NCI-H2029 treated with DMSO at 0.1 percent for 48 hours (cell line): ENCODE results near the gene ACE.
A peak's percentile ranks its signal among the peaks of the same experiment; 100 is the strongest.

ENCODE experiments used
- DNase-seq: peaks from one replicate; lab custom pipeline; 2025; lab: John Stamatoyannopoulos, UW

The ACE gene

DNA sequence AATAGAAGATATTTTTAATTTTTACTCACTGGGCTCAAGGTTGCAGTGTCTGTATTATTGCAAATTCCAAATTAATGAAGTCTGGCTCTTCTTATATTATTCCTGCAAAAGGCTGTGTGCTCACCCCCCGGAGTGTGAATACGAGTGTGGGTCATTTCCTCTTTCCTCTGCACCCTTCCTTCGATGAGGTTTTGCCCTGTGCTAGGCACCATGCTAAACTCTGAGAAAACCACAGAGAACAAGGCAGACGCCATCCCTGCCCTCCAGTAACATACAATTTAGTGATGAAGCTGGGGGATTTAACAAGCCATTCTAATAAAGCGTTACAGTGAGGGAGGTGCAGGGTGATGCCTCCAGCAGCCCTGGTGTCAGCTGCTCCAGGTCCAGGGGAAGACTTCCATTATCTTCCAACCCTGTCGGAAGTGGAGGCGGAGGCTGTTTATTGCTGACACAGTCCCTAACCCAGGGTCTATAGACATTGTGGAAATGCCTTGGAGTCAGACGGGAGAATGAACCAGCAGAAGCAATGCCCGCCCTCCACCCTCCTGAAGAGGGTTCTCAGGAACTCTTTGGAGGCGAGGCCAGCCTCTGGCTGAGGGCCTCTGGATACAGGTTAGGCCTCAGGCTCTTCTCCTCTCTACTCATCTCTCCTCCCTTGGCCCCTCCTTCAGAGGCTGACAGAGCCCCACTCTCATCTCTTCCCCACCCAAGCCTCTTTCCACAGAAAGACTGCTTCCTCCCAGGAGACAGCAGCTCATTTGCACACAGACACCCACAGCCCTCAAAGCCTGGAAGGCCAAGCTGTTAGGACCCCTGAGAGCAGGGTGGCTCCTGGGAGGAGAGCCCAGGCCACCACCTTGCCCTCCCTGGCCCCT is 2.0 kb upstream of the ACE start:
- no peak for DNase-seq

DNA sequence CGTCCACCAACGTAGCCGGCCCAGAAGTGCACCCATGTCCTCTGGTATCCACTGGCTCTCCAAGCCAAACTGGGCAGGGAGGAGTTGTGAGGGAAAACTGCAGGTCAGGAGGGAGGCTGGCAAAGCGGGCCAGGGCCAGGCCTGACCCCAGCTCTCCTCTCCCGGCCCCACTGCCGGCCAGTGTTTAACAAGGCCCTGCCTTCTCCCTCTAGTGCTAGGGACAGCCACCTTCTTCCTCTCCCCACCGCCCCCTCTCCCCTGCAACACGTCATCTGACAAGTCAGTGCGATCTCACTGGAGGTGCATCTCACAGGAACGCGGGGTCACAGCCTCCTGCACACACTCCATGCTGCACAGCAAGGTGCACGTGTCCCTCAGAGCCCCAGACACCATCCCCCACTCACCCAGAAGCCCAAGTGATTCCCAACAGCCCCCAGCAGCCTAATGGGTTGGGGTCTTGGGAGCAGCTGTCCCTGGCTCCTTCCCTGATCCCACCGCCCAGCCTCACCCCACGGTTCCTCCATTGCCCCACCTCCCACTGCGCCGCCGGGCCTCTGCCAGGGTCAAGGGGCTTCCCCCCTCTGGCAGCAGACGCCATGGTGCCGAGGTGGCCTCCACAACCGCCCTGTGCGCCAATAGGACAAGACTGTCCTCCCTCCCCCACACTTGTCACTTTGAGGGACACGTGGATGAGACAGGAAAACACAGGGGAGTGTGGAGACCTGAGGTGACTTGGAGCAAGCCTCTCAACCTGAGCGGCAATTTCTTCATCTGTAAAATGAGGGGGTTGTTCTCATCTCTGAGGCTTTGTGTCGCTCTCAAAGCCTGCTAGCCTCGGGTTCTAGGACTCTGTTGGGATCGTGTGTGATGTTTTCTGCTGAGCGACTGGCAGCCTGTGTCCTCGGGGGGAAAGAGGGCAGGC is 1.1 kb upstream of the ACE start:
- no peak for DNase-seq

DNA sequence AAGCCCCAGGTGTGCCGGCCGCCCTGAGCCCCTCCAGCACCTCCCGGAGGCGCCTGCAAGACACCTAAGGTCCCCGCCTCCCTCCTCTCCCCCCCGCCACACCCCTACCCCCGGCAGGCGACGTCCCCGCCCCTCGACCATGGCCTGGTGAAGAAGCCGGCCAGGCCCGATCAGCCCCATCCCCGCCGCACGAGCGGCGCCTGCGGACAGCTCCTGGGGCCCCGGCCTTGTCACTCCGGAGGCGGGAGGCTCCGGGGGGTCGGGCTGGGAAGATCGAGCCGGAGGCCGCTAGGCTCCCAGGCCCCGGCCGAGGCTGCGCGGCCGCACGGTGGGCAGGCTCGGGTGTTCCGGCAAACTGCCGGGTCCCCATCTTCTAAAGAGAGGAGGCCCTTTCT is 405 bp upstream of the ACE start:
- no peak for DNase-seq

DNA sequence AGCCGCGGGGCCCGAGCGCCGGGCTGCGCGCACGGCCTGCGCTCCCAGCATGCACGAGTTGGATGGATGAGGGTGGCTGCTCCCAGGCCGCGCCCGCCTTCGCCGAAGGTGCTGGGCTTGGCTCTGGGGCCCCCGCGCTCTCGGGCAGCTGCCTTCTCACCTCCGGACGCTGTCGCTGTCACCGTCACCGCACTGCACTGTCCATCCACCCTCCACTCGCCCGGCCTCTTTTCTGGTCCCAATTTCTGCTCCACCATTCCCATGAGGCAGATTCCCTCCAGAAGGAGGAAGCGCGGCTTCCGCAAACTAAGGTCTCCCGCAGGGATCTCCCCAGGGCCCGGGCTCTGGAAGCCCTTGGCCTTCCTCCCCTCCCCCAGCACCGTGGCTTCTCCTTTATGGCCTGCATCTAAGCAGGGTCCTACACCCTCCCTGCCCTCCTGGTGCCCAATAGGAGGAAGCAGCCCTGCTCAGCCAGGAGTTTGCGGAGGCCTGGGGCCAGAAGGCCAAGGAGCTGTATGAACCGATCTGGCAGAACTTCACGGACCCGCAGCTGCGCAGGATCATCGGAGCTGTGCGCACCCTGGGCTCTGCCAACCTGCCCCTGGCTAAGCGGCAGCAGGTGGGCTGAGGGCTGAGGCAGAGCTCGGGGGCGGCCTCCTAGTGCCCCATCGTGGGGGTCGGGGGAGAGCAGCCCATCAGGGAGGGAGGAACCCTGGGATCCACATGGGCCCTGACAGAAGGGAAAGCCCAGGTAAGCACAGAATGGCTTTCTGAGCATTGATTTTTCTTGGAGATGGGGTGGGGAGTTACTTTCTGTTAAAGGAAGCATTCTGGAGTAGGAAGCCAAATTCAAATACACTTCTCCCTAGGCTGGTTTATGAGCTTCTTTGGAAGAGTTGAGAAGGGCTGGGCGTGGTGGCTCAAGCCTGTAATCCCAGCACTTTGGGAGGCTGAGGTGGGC is 899 bp downstream of the ACE start:
- no peak for DNase-seq

DNA sequence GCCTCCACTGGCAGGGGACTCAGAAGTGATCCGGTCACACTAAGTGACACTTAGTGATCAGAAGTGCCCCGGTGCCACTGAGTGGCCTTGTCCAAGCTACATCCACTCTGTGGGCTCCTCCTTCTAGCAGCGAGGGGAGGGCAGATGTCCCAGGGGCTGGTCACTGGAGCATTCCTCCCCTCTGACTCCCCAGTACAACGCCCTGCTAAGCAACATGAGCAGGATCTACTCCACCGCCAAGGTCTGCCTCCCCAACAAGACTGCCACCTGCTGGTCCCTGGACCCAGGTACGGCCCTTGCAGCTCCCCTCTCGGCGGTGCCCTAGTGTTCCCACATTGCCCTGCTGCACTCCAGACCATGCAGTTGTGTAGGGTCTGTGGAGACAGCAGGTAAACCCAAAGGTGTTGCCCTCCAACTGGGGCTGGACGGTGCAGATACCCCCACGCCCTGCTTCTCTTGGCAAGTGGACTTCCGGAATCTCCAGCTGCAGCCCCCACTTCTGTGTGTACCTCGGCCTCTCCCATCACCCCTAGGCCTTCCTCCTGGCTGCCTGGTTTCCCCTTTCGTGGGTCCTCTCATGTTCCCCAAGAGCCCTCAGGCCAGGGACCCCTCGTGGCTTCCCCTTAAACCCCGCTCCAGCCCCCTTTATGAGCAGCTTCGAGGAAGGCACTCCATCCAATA is 2.1 kb downstream of the ACE start:
- no peak for DNase-seq

DNA sequence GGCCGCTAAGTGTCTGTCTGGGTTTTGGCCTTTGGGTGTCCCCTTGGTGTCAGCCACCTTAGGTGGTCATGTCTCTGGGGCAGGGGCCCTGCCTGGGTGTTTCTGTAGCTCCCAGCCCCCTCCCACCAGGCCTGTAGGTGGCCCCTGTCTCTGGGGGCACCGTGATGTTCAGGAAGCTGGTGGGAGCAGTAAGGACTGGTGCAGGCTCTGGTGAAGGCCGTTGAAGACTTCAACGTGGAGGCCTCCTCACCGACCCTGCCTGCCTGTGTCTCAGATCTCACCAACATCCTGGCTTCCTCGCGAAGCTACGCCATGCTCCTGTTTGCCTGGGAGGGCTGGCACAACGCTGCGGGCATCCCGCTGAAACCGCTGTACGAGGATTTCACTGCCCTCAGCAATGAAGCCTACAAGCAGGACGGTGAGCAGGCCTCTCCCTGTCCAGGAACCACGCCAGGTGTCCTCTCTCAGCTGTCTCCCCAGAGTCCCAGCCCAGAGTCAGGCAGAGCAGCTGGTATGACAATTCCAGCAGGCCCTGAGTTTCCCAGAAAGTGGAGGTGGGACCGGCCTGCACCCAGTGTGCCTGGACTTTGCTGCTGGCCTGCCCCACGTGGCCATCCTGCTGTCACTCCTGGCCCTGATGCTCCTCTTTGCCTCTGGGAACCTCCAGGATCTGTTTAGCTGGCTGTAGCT is 2.8 kb downstream of the ACE start:
- no peak for DNase-seq

DNA sequence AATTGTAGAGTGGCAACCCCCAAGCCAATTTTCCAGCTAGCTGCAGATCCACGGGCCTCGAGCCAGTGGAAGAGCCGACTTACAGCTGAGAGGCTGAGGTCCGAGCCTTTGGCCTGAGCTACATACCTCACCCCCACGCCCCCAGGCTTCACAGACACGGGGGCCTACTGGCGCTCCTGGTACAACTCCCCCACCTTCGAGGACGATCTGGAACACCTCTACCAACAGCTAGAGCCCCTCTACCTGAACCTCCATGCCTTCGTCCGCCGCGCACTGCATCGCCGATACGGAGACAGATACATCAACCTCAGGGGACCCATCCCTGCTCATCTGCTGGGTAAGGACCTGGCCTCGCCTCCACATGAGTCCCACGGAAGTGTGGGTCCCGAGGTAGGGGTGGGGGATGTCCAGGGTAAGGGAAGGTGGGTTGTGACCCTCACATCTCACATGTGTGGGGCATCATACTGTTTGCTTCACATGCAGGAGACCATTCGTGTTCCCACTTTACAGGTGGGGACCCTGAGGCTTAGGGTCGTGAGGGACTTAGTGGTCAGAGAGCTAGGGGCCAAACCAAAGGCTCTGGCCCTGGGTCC is 3.4 kb downstream of the ACE start:
- no peak for DNase-seq

DNA sequence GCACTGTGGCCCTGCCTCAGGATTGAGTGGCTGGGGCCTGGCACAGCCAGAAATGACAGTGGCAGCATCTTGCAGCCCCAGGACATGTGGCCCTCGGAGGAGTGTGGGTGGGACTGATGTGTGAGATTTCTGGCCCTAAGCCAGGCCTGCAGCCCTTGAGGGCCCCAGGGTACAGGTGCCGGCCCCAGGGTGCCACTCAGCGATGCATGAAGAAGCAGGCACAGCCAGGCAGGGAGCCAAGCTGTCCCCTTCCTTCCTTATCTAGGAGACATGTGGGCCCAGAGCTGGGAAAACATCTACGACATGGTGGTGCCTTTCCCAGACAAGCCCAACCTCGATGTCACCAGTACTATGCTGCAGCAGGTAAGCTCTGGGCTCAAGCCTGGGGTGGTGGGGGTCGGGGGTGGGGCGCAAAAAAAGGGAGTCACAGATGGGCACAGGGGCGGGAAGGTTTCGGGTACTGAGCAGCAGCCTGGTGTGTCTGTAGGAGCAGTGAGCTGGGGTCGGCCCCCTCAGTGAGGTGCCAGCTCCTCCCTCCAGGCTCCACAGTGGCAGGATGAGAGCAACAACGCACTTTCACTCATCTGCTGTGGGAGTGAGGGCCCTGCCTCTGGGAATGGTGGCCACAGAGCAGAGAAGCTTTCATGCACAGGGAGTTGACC is 4.1 kb downstream of the ACE start:
- DNase-seq, result peak; percentile 63

DNA sequence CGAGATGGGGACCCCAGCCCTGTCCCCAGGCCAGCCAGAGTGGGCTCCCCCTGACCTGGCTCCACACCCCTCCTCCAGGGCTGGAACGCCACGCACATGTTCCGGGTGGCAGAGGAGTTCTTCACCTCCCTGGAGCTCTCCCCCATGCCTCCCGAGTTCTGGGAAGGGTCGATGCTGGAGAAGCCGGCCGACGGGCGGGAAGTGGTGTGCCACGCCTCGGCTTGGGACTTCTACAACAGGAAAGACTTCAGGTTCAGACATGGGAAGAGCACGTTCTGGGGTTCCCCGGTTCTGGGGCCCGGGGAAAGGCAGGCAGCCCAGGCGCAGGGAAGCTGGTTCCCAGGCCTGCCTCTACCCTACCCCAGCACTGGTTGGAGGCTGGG is 4.6 kb downstream of the ACE start:
- no peak for DNase-seq

DNA sequence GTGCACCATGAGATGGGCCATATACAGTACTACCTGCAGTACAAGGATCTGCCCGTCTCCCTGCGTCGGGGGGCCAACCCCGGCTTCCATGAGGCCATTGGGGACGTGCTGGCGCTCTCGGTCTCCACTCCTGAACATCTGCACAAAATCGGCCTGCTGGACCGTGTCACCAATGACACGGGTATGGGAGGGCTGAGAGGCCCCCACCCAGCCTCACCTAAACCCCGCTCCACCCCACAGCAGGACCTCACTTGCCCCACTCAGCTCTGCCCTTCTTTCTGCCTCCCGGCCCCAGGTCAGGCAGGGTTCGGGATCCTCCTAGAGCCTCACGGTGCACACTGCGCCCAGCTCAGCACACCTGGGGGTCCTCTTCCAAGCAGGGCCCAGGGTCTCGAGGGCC is 5.6 kb downstream of the ACE start:
- no peak for DNase-seq

DNA sequence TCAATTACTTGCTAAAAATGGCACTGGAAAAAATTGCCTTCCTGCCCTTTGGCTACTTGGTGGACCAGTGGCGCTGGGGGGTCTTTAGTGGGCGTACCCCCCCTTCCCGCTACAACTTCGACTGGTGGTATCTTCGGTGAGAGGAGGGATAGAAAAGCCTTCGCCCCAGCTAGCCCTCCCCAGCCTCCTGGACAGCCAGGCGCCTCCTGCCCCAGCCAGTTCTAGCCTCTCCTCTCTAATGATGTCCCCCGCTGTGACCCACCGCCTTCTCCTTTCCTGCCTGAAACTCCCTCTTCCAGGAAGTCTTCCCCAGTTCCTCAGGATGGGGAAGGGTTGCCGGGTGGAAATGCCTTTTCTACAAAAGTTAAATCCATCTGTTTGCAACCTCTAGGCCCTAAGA is 6.2 kb downstream of the ACE start:
- no peak for DNase-seq

DNA sequence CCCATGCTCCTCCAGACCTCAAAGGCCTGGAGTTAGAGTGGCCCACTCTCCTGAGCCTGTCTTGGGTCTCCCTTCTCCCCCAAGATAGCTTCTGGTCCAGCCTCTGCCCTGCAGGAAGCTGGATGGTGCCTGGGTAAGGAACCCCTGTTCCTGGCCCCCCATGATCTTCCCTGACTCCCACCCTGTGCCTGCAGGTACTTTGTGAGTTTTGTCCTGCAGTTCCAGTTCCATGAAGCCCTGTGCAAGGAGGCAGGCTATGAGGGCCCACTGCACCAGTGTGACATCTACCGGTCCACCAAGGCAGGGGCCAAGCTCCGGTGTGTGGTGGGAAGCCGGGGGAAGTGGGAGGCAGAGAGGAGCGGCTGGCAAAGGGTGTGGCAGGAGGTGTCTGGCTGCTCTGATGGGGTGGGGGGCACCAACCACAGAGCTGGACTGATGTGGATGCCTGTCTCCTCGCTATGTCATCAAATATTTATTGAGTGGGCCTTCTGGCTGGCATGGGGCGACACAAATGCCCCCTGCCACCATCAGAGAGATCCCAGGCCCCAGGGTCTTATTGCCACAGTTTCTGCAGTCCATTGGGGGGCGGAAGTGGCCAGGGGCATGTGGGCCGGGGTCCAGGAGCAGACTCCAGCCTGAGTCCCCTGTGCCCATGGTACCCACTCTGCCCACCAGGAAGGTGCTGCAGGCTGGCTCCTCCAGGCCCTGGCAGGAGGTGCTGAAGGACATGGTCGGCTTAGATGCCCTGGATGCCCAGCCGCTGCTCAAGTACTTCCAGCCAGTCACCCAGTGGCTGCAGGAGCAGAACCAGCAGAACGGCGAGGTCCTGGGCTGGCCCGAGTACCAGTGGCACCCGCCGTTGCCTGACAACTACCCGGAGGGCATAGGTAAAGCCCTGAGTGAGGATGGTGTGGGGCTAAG is 7.1 kb downstream of the ACE start:
- DNase-seq, result no peak

DNA sequence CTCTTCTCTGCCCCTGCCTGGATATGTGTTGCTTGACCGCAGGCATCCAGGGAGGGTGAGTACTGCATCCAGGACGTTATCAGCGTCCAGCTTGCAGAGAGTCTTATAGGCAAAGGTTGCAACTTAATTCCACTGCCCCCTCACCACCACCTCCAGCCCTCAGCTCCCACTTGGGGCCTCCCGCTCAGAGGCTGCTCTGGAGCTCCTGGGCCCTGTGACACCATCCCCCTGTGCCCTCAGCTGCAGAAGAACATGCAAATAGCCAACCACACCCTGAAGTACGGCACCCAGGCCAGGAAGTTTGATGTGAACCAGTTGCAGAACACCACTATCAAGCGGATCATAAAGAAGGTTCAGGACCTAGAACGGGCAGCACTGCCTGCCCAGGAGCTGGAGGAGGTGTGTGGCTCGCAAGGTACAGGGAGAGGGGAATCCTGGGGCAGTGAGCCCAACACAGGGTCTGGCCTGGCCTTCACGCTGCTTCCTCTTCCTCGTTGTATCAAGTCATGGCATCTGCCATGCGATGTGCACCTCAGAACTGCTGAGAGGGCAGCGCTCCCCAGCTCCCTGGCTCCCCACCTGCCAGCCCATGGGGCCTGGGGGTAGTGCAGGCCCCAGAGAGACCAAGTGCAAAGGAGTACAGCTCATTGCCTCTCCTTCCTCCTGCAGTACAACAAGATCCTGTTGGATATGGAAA is 9.6 kb downstream of the ACE start:
- no peak for DNase-seq

DNA sequence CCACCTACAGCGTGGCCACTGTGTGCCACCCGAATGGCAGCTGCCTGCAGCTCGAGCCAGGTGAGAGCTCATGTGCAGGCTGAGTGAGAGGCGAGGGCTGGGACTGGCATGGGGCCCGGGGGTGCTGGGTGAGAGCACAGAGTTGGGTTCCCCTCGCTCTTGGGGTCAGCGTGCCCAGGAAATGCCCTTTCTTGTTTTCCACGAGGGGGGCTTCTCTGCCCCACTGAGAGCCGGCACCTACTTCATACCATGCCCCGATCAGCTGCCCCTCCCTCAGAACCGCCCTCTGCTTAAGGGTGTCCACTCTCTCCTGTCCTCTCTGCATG is 10.1 kb downstream of the ACE start:
- no peak for DNase-seq

DNA sequence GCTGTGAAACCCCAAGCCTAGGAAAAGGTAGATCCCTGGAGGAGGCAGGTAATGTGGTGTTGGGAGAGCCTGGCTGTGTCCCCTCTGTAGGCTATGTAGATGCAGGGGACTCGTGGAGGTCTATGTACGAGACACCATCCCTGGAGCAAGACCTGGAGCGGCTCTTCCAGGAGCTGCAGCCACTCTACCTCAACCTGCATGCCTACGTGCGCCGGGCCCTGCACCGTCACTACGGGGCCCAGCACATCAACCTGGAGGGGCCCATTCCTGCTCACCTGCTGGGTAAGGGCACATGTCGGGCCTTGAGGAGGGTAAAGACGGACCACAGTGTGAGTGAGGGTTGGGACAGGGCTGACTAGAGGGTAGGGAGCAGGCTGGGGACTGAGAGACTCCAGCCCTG is 12.0 kb downstream of the ACE start:
- DNase-seq, result no peak

DNA sequence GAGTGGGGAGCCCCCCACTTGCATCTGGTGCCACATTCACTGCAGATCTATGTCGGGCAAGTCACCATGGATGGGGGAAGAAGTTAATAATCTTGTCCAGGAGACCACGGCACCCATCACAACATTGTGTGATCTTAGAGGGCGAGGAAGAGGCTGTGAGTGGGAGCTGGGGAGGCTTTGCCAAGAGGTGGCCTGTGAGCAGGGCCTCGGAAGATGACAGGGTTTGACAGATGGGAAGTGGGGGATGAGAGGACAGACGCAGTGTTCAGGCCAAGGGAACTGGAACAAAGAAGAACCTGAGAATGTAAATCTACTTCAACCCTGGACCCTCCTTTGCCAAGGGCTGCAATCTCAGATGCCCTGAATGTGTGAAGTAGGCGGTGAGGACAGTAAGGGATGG is 12.4 kb downstream of the ACE start:
- no peak for DNase-seq

DNA sequence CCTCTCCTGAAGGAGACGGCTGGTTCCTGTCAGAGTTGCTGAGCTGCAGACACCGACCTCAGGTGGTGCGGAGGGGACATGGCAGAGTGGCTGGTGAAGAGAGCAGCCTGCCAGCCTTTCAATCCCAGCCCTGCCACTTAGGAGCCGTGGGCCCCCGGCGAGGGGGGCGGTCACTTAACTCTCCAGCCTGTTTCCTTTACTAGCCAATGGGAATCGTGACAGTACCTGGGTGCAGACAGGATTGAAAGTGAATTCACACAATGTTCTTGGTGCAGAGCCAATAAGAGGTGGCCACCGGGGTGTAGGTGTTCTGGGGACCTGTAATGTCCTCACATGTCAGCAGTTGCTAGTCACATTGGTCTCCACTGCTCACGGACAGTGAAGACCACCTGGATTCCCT is 13.5 kb downstream of the ACE start:
- no peak for DNase-seq

DNA sequence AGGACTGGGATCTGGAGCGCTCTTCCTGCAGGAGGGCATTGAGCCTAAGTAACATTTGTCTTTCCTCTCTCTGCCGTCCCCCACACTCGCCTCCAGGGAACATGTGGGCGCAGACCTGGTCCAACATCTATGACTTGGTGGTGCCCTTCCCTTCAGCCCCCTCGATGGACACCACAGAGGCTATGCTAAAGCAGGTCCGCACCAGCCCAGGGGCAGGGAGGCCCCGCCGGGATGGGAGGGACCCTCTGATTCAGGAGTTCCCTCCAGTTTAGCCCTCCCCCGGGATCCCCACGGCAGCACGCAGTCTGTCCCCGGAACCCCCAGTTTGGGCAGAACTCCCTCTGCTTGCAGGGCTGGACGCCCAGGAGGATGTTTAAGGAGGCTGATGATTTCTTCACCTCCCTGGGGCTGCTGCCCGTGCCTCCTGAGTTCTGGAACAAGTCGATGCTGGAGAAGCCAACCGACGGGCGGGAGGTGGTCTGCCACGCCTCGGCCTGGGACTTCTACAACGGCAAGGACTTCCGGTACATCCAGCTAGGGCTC is 14.1 kb downstream of the ACE start:
- no peak for DNase-seq
